Measurements from ENCODE around the gene PIGH.
"Not testable (repeated sequence)": the region's sequence is repeated elsewhere in the genome, so short reads cannot be mapped to it uniquely, and the experiment has no call there.

Gene PIGH

GRCh38 chr14:67599698-67600561 is at the start of gene PIGH:
TSS of gene PIGH (minus strand) at chr14:67600268. CDS start at chr14:67600203, 65 bp downstream.
- peak; percentile 90 to 94 for DNase-seq (ENCODE audit: low read depth in 2 of 2)

- no peak for DNase-seq (ENCODE audit: low read depth in 2 of 2)
Measured at GRCh38 chr14:67646131-67646530, 46.1 kb upstream of the PIGH start.

- no peak for DNase-seq (ENCODE audit: low read depth in 2 of 2)
Measured at GRCh38 chr14:67645414-67645813, 45.3 kb upstream of the PIGH start.

GRCh38 chr14:67644428-67644827 is 44.4 kb upstream of the PIGH start:
- no peak for DNase-seq (ENCODE audit: low read depth in 2 of 2)

- no peak for DNase-seq (ENCODE audit: low read depth in 2 of 2)
Measured at GRCh38 chr14:67643713-67644112, 43.6 kb upstream of the PIGH start.

- no peak for DNase-seq (ENCODE audit: low read depth in 2 of 2)
Measured at GRCh38 chr14:67641902-67642749, 42.1 kb upstream of the PIGH start.

GRCh38 chr14:67641480-67641879 is 41.4 kb upstream of the PIGH start:
- DNase-seq (ENCODE audit: low read depth in 2 of 2) = no peak

- no peak for DNase-seq (ENCODE audit: low read depth in 2 of 2)
Measured at GRCh38 chr14:67638642-67639041, 38.6 kb upstream of the PIGH start.

- DNase-seq (ENCODE audit: low read depth in 2 of 2) = no peak
Measured at GRCh38 chr14:67636361-67636919, 36.4 kb upstream of the PIGH start.

GRCh38 chr14:67633451-67634147 is 33.5 kb upstream of the PIGH start:
- DNase-seq (ENCODE audit: low read depth in 2 of 2) = no peak

GRCh38 chr14:67630938-67631337 is 30.9 kb upstream of the PIGH start:
- no peak for DNase-seq (ENCODE audit: low read depth in 2 of 2)

GRCh38 chr14:67630186-67630585 is 30.1 kb upstream of the PIGH start:
- no peak for DNase-seq (ENCODE audit: low read depth in 2 of 2)

GRCh38 chr14:67627519-67627918 is 27.5 kb upstream of the PIGH start:
- no peak for DNase-seq (ENCODE audit: low read depth in 2 of 2)

- DNase-seq (ENCODE audit: low read depth in 2 of 2) = not testable (repeated sequence)
Measured at GRCh38 chr14:67626131-67626530, 26.1 kb upstream of the PIGH start.

- no peak for DNase-seq (ENCODE audit: low read depth in 2 of 2)
Measured at GRCh38 chr14:67623114-67623513, 23.0 kb upstream of the PIGH start.

GRCh38 chr14:67622675-67623074 is 22.6 kb upstream of the PIGH start:
- no peak for DNase-seq (ENCODE audit: low read depth in 2 of 2)

GRCh38 chr14:67620217-67620785 is 20.2 kb upstream of the PIGH start:
- DNase-seq (ENCODE audit: low read depth in 2 of 2) = no peak

GRCh38 chr14:67619446-67620216 is 19.6 kb upstream of the PIGH start, which contains the start of gene ARG2:
TSS of gene ARG2 (plus strand) at chr14:67619920. CDS start at chr14:67619978, 58 bp downstream.
- DNase-seq (ENCODE audit: low read depth in 2 of 2) = peak; percentile 89 to 96

GRCh38 chr14:67618617-67619063 is 18.6 kb upstream of the PIGH start:
- no peak for DNase-seq (ENCODE audit: low read depth in 2 of 2)

GRCh38 chr14:67610491-67610890 is 10.4 kb upstream of the PIGH start:
- no peak for DNase-seq (ENCODE audit: low read depth in 2 of 2)

Measured in stimulated activated CD4-positive, alpha-beta T cell treated with anti-CD3 and anti-CD28 coated beads, Interleukin-12 subunit alpha, Interleukin-12 subunit beta, amount 100 ng/mL, for 24 hours (primary cell).